ENCODE data around the gene ATG4B.

ATG4B gene

DNA sequence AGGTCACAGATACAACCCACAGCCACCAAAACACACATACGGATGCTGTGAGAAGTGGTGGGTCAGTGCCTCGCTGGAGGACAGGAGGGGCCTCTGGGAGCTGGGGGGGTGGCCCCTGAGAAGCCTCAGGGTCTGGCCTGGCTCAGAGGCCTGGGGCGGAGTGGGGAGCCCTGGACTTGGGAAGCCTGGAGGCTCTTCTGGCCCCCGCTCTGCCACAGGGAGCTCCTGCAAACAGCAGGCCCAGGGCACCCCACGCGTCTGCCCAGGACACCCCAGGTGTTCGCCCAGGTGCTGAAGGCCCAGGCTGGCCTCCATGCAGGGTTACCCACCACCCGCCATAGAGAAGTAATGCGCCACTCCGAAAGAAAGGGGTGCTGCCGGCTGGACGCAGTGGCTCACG, 26.4 kb upstream of the ATG4B start:
- H3K4me3 ChIP-seq (ENCODE audit: low read depth, low read length): no peak overlapping the region
- no peaks in the 10 kb centered on the region for H3K27me3 ChIP-seq
- H3K9me3 ChIP-seq: no peaks in the 10 kb centered on the region
- peaks cover 19% of the 10 kb centered on the region for H3K36me3 ChIP-seq
- H3K4me1 ChIP-seq: peaks cover 6% of the 10 kb centered on the region
- no peak for TF ChIP-seq CTCF (IDR thresholded peaks at IDR 0.05; ENCODE audit: low read depth, low read length)
- DNase-seq: no peak

- DNase-seq: no peak
- Histone ChIP-seq H3K36me3 (peaks cover 13% of the 10 kb centered on the region), H3K9me3 (no peaks in the 10 kb centered on the region), H3K27me3 (no peaks in the 10 kb centered on the region), H3K4me3 (ENCODE audit: low read depth, low read length) (no peak overlapping the region), H3K4me1 (peaks cover 12% of the 10 kb centered on the region)
- TF ChIP-seq CTCF (IDR thresholded peaks at IDR 0.05; ENCODE audit: low read depth, low read length): no peak
Measured at GRCh38 chr2:241612156-241613016, 25.1 kb upstream of the ATG4B start.

DNA sequence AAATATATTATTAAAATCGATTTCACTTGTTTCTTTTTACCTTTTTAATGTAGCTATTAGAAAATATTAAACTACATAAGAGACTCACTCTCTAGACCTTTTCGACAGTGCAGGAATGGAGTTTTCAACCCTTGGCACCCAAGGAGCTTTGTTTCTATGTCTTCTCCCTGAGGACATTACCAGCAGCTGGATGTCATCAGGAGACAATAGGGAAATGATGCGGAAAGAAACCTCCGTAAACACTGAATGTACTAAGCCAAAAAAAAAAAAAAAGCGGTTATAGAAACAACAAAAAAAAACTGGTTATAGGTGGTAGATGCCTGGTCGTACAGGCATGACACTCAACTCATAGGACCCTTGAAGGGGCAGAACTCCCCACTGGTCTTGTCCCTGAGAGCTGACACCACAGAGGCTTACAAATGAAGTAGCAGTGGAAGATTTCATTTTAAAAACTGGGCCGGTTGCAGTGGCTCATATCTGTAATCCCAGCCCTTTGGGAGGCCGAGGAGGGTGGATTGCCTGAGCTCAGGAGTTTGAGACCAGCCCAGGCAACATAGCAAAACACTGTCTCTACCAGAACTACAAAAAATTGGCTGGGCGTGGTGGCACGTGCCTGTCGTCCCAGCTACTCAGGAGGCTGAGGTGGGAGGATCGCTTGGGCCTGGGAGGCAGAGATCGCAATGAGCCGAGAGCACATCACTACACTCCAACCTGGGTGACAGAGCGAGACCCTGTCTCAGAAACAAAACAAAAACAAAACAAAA, 24.3 kb upstream of the ATG4B start:
- H3K4me3 ChIP-seq (ENCODE audit: low read depth, low read length): no peak overlapping the region
- peaks cover 14% of the 10 kb centered on the region for H3K36me3 ChIP-seq
- H3K27me3 ChIP-seq: no peaks in the 10 kb centered on the region
- TF ChIP-seq CTCF (IDR thresholded peaks at IDR 0.05; ENCODE audit: low read depth, low read length): no peak
- DNase-seq: no peak
- no peaks in the 10 kb centered on the region for H3K9me3 ChIP-seq
- H3K4me1 ChIP-seq: peaks cover 20% of the 10 kb centered on the region

GRCh38 chr2:241615041-241615440, 22.5 kb upstream of the ATG4B start:
- Histone ChIP-seq H3K4me1 (peaks cover 20% of the 10 kb centered on the region), H3K4me3 (ENCODE audit: low read depth, low read length) (no peak overlapping the region), H3K27me3 (no peaks in the 10 kb centered on the region), H3K9me3 (no peaks in the 10 kb centered on the region), H3K36me3 (peaks cover 16% of the 10 kb centered on the region)
- no peak for TF ChIP-seq CTCF (IDR thresholded peaks at IDR 0.05; ENCODE audit: low read depth, low read length)
- DNase-seq: no peak

GRCh38 chr2:241615522-241616052, 21.9 kb upstream of the ATG4B start:
- no peak for TF ChIP-seq CTCF (IDR thresholded peaks at IDR 0.05; ENCODE audit: low read depth, low read length)
- H3K4me3 ChIP-seq (ENCODE audit: low read depth, low read length): no peak overlapping the region

More at GRCh38 chr2:241615522-241616052, 21.9 kb upstream of the ATG4B start:
- no peaks in the 10 kb centered on the region for H3K9me3 ChIP-seq
- H3K27me3 ChIP-seq: no peaks in the 10 kb centered on the region
- peaks cover 18% of the 10 kb centered on the region for H3K4me1 ChIP-seq
- H3K36me3 ChIP-seq: peaks cover 16% of the 10 kb centered on the region
- DNase-seq: no peak
